Esophagus squamous epithelium (tissue), 5 donors: ENCODE measurements around the gene CSNK1G2. TPM values are rescaled to one million over a fixed set of nuclear protein-coding genes. Genes with fewer than 3 reads are reported as not detected.

ENCODE experiments used
- DNase-seq: peaks from one replicate; lab custom pipeline; 2025; lab: John Stamatoyannopoulos, UW
- H3K27ac ChIP-seq, 4 donors: fragments of 200-600 bp; sonication (generic); one replicate each; pipeline ENCODE4 v1.5.1; 2016 to 2019; ENCODE audit warnings: mild to moderate bottlenecking in 1 of 4
- H3K27me3 ChIP-seq, 4 donors: fragments of 200-600 bp; sonication (generic); 1 replicate in 3 of 4; 2 replicates in 1 of 4; pipeline versions ENCODE4 v1.5.1 to v1.6.0; 2017 to 2021; ENCODE audit warnings: antibody characterized with exemption in 1 of 4
- H3K36me3 ChIP-seq, 3 donors: fragments of 200-600 bp; sonication (generic); one replicate each; pipeline ENCODE4 v1.5.1; 2016 to 2019
- H3K4me1 ChIP-seq, 3 donors: fragments of 200-600 bp; sonication (generic); one replicate each; pipeline ENCODE4 v1.5.1; 2017 to 2019
- H3K4me3 ChIP-seq, 4 donors: fragments of 200-600 bp; sonication (generic); 1 replicate in 3 of 4; 2 replicates in 1 of 4; pipeline ENCODE4 v1.5.1; 2016 to 2019; ENCODE audit warnings: mild to moderate bottlenecking in 2 of 4, moderate library complexity in 1 of 4
- H3K9me3 ChIP-seq, 3 donors: fragments of 200-600 bp; sonication (generic); one replicate each; pipeline ENCODE4 v1.5.1; 2016 to 2019
- CTCF ChIP-seq, 6 experiments: fragments of 450-650 bp in 4 of 6; fragments of 200-600 bp in 2 of 6; sonication (generic) in 2 of 6; IDR thresholded peaks; one replicate each; pipeline ENCODE4 v1.5.1; 2016 to 2019; ENCODE audit warnings: antibody characterized with exemption in 6 of 6, mild to moderate bottlenecking in 4 of 6, moderate library complexity in 4 of 6
- POLR2A ChIP-seq, 4 donors: fragments of 450-650 bp; IDR thresholded peaks; one replicate each; pipeline ENCODE4 v1.6.1; 2017; ENCODE audit warnings: antibody characterized with exemption in 4 of 4, mild to moderate bottlenecking in 4 of 4, moderate library complexity in 3 of 4
- WGBS, 2 donors: methylation state at CpG; one replicate each; pipeline ENCODE4 v1.1.5; 2018; 5-methylcytosine and 5-hydroxymethylcytosine counted together
- intact Hi-C: fragments of 100-400 bp; cut with DNase I; formaldehyde crosslinking; loops from one replicate; pipeline ENCODE4 v1.15.0; 2022
- total RNA-seq, 4 donors: library from RNA; depleted of rRNA; stranded (reverse); fragments of >200 nt; gene quantifications; one replicate each; pipeline ENCODE4 v1.1.0, GENCODE V29; 2016
- donor health status: DM: yes; HTN: yes; CAD: no.

The CSNK1G2 gene
- total RNA-seq, 4 donors from 2014 or later = 40.4 to 68.9 (median 60.3) TPM

GRCh38 chr19:1921825-1922224 lies 19.1 kb upstream of the CSNK1G2 start:
- intact Hi-C loops = no loop called here
- H3K27me3 ChIP-seq = no peaks in the 10 kb centered on the region
- H3K9me3 ChIP-seq = no peaks in the 10 kb centered on the region
- DNase-seq = no peak
- no peaks in the 10 kb centered on the region for H3K4me1 ChIP-seq
- no peak overlapping the region for H3K27ac ChIP-seq
- H3K36me3 ChIP-seq = peaks cover 19 to 92% (median 27%) of the 10 kb centered on the region in 3 donors
- TF ChIP-seq POLR2A (IDR thresholded peaks at IDR 0.05) = no peak
- TF ChIP-seq CTCF (IDR thresholded peaks at IDR 0.05) = no peak
- 80 to 93% methylated on average over 13 to 14 of the region's 15 CpGs for WGBS, 2 donors
- no peak overlapping the region for H3K4me3 ChIP-seq

- no peak for TF ChIP-seq CTCF (IDR thresholded peaks at IDR 0.05)
- no peak for TF ChIP-seq POLR2A (IDR thresholded peaks at IDR 0.05)
- H3K9me3 ChIP-seq = no peaks in the 10 kb centered on the region
- DNase-seq = no peak
- intact Hi-C loops = no loop called here
- no peak overlapping the region for H3K27ac ChIP-seq
- no peaks in the 10 kb centered on the region for H3K27me3 ChIP-seq
- H3K36me3 ChIP-seq = peaks cover 19 to 84% (median 24%) of the 10 kb centered on the region in 3 donors
- no peaks in the 10 kb centered on the region for H3K4me1 ChIP-seq
- 92 to 98% methylated on average over 13 to 23 of the region's 23 CpGs for WGBS, 2 donors
- H3K4me3 ChIP-seq = no peak overlapping the region
Observed at GRCh38 chr19:1922803-1923202, 18.2 kb upstream of the CSNK1G2 start.

- no peaks in the 10 kb centered on the region for H3K9me3 ChIP-seq
- intact Hi-C loops = no loop called here
- no peak overlapping the region for H3K27ac ChIP-seq
- 80 to 81% methylated on average over 5 to 7 of the region's 8 CpGs for WGBS, 2 donors
- no peaks in the 10 kb centered on the region for H3K4me1 ChIP-seq
- H3K27me3 ChIP-seq = no peaks in the 10 kb centered on the region
- TF ChIP-seq POLR2A (IDR thresholded peaks at IDR 0.05) (no peak), CTCF (IDR thresholded peaks at IDR 0.05) (no peak)
- no peak for DNase-seq
- peaks cover 19 to 79% (median 19%) of the 10 kb centered on the region in 3 donors for H3K36me3 ChIP-seq
- H3K4me3 ChIP-seq = no peak overlapping the region
Observed at GRCh38 chr19:1923319-1923718, 17.7 kb upstream of the CSNK1G2 start.

- Histone ChIP-seq H3K4me1 (peaks cover 0 to 7% (median 0%) of the 10 kb centered on the region in 3 donors), H3K9me3 (no peaks in the 10 kb centered on the region), H3K36me3 (peaks cover 12 to 68% (median 19%) of the 10 kb centered on the region in 3 donors), H3K4me3 (no peak overlapping the region), H3K27ac (no peak overlapping the region), H3K27me3 (no peaks in the 10 kb centered on the region)
- TF ChIP-seq CTCF (IDR thresholded peaks at IDR 0.05) (no peak), POLR2A (IDR thresholded peaks at IDR 0.05) (no peak)
- intact Hi-C loops = no loop called here
- no peak for DNase-seq
- WGBS, 2 donors = 85% methylated on average over 5 of the region's 35 CpGs; no CpG with 5 or more reads in 1 of the 2 donors
Observed at GRCh38 chr19:1924320-1924961, 16.5 kb upstream of the CSNK1G2 start.

GRCh38 chr19:1925544-1925943 lies 15.4 kb upstream of the CSNK1G2 start:
- no peak for TF ChIP-seq CTCF (IDR thresholded peaks at IDR 0.05)
- TF ChIP-seq POLR2A (IDR thresholded peaks at IDR 0.05) = no peak
- H3K27ac ChIP-seq = no peak overlapping the region
- peaks cover 10 to 57% (median 18%) of the 10 kb centered on the region in 3 donors for H3K36me3 ChIP-seq
- 85 to 90% methylated on average over 9 to 12 of the region's 16 CpGs for WGBS, 2 donors
- no peaks in the 10 kb centered on the region for H3K27me3 ChIP-seq
- no peak overlapping the region for H3K4me3 ChIP-seq
- H3K4me1 ChIP-seq = peaks cover 6 to 16% (median 7%) of the 10 kb centered on the region in 3 donors
- intact Hi-C loops = no loop called here
- H3K9me3 ChIP-seq = no peaks in the 10 kb centered on the region
- DNase-seq = no peak
